Natural killer cell treated with Interleukin-12 subunit alpha and Interleukin-12 subunit beta and Interleukin-15 and Interleukin-18, amount 100 ng/mL, for 72 hours (primary cell): ENCODE data around the gene DENR. TPM values are rescaled to one million over a fixed set of nuclear protein-coding genes. Genes with fewer than 3 reads are reported as not detected.
A peak's percentile ranks its signal among the peaks of the same experiment; 100 is the strongest.
"Not testable (repeated sequence)": the region's sequence is repeated elsewhere in the genome, so short reads cannot be mapped to it uniquely, and the experiment has no call there.

Source experiments
- ATAC-seq, 2 donors: fragments of 150-1000 bp; cut with Tn5 transposase in 1 of 2; sonication (Bioruptor Pico), chemical (Tn5 transposase) in 1 of 2; 2 replicates each; pipeline ENCODE4 v1.10.0; 2021
- DNase-seq: peaks from one replicate; pipeline ENCODE4 v3.0.0; 2022; ENCODE audit warnings: low spot score
- H3K27ac Mint-ChIP-seq, 2 donors: 1 replicate in 1 of 2; 2 replicates in 1 of 2; pipeline ENCODE4 v1.8.0; 2022; ENCODE audit warnings: mixed read lengths in 2 of 2, mild to moderate bottlenecking in 1 of 2, moderate library complexity in 1 of 2
- H3K27me3 Mint-ChIP-seq, 2 donors: 1 replicate in 1 of 2; 2 replicates in 1 of 2; pipeline ENCODE4 v1.8.0; 2022; ENCODE audit warnings: mixed read lengths in 2 of 2
- H3K36me3 Mint-ChIP-seq: one replicate; pipeline ENCODE4 v1.8.0; 2022; ENCODE audit warnings: mixed read lengths
- H3K4me1 Mint-ChIP-seq, 2 donors: 1 replicate in 1 of 2; 2 replicates in 1 of 2; pipeline ENCODE4 v1.8.0; 2022; ENCODE audit warnings: low read depth in 2 of 2, mixed read lengths in 2 of 2, mild to moderate bottlenecking in 1 of 2
- H3K4me3 Mint-ChIP-seq: one replicate; pipeline ENCODE4 v1.8.0; 2022; ENCODE audit warnings: mixed read lengths
- H3K9me3 Mint-ChIP-seq: 2 replicates; pipeline ENCODE4 v1.8.0; 2022; ENCODE audit warnings: mixed read lengths
- total RNA-seq, 2 donors: library from RNA; stranded (reverse); gene quantifications; one replicate each; pipeline ENCODE4 v1.2.3, GENCODE V29; 2022

DENR gene, protein sequence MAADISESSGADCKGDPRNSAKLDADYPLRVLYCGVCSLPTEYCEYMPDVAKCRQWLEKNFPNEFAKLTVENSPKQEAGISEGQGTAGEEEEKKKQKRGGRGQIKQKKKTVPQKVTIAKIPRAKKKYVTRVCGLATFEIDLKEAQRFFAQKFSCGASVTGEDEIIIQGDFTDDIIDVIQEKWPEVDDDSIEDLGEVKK
- total RNA-seq = 10 to 100 TPM; 51.8 to 56.7 TPM

DNA sequence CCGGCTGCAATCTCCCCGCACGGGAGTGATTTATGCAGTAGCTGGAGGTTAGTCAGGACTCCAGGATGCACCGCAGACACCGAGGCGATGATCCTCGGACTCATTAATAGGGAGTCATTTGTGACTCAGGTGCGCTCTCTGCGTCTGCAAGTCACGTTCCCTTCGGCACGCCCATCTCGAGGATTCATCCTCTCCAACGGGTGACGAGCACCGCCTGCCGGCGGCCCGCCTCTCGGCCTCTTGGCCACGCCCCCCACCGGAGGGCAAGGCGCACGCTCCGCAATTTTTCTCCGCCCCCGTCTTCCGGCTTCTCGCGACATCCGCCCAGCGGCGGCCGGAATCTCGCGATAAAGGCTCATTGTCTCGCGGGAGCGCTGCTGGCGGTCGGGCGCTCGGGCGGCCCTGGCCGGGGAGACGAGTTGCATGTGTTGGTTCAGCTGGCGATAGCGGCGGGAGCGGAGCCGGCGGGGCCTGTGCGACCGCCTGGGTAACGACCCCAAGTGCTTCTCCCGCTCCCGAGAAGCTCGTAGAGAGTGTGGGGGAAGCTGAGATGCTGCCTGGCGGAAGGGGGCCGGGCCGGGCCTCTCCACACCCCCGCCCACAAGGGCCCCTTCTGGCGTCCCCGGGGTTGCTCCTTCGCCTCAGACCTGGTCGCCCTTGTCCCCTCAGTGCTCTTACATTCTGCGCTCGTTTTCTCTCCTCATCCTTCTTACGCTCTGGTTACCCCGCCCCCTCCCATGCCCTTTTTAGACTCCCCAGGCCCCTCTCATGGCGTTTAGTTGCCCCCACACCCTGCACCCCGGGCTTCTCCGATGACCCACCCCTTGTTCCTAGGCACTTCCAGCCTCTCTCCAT lies at the start of gene DENR:
TSS of gene DENR (plus strand) at position 361 of the 855 bp plus-strand sequence. CDS start 878 bp downstream, outside the sequence.
- Mint-ChIP-seq H3K4me1 (peaks cover 34 to 44% of the 10 kb centered on the region in 2 donors), H3K27me3 (no peaks in the 10 kb centered on the region), H3K9me3 (no peaks in the 10 kb centered on the region), H3K4me3 (peak within 1 kb of the TSS; percentile 94), H3K36me3 (peaks cover 39% of the 10 kb centered on the region), H3K27ac (peak within 1 kb of the TSS; percentile 82 to 91)
- peak; percentile 96 to 97 for ATAC-seq
- peak; percentile 98 for DNase-seq

DNA sequence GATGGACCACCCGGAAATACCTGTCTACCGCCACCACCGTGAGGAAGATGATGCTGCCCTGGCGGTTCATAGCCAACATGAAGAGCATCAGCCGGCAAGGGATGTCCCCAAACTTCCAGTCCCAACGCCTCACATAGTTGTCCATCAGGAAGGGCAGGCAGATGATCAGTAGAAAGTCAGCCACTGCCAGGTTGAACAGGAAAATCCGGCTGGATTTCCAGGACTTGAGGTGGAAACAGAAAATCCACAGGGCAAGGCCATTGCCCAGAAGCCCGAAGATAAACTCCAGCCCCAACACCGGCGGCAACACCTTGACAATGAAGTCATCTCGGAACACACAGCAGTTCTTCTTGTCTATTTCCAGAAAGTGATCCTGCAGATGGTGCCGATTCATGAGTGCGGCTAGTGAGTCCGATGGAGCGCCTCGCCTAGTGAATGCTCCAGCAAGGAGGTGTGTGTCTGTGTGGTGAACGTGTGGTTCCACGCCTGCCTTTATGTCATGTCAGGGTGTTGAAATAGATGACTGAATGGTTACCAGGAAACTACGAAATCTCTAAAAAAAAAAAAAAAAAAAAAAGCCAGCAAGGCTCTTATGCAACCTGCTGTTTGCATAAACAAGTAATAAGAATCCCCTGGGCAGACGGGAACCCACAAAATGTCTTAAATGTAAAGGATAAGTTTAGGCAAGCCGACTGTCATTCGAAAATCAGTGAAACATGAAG lies 49.6 kb upstream of the DENR start, which contains the start of gene HCAR2:
TSS of gene HCAR2 (minus strand) at position 468 of the 722 bp plus-strand sequence. CDS start at position 394, 74 bp downstream.
- H3K9me3 Mint-ChIP-seq, H3K27me3 Mint-ChIP-seq, H3K4me1 Mint-ChIP-seq, H3K36me3 Mint-ChIP-seq, H3K4me3 Mint-ChIP-seq, DNase-seq, H3K27ac Mint-ChIP-seq: not testable (repeated sequence)
- peak; percentile 73 to 79 for ATAC-seq

DNA sequence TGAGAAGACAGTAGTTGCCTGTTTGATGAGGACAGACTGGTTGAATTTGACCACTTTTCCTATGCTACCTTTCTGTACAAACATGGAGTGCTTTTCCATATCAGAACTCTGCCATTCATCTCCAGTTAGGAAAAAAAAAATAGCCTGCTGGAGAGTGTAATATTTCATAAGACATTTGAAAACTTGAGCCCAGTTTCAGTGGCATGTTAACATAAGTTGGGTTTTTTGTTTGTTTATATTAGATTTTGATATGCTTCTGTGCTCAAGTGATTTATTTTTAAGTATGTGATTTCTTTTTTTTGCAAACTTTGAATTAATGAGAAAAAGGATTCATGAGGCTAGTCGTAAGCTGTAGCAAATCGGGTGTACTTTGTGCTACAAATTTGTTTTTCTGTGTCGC lies 48.8 kb upstream of the DENR start:
- not testable (repeated sequence) for H3K27me3 Mint-ChIP-seq, H3K4me3 Mint-ChIP-seq, H3K36me3 Mint-ChIP-seq, ATAC-seq, H3K27ac Mint-ChIP-seq, H3K4me1 Mint-ChIP-seq, DNase-seq, H3K9me3 Mint-ChIP-seq

DNA sequence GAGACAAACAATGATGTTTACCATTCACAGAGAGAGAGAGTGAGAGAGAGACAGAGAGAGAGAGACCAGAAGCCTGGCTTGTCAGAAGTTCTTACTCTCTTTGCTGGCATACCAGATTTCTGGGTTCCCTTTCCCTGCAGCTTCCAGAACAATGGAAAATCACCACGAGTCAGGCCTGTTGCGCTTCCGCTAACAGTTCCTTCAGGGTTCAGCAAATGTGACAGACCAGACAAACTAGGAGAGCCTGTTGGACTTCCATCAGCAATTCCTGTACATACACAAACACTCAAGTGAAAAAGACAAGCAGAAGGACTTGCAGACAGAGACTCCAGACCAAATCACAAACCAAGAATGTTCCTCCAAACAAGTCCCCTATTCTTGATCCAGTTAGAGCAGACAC lies 43.3 kb upstream of the DENR start:
- ATAC-seq, H3K9me3 Mint-ChIP-seq, H3K4me3 Mint-ChIP-seq, H3K36me3 Mint-ChIP-seq, H3K27ac Mint-ChIP-seq, H3K27me3 Mint-ChIP-seq, DNase-seq, H3K4me1 Mint-ChIP-seq: not testable (repeated sequence)

DNA sequence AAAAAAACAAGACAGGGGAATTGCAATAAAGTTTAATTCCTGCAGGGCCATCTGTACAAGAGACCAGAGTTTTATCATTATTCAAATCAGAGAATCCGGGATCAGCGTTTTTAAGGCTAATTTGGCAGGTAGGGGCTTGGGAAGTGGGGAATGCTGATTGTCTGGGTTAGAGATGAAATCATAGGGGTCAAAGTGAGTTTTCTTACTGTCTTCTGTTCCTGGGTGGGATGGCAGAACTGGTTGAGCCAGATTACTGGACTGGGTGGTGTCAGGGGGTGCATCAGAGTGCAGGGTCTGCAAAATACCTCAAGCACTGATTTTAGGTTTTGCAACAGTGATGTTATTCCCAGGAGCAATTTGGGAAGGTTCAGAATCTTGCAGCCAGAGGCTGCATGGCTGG lies 42.3 kb upstream of the DENR start:
- H3K27ac Mint-ChIP-seq, H3K4me1 Mint-ChIP-seq, DNase-seq, H3K9me3 Mint-ChIP-seq, H3K36me3 Mint-ChIP-seq, ATAC-seq, H3K27me3 Mint-ChIP-seq, H3K4me3 Mint-ChIP-seq: not testable (repeated sequence)

DNA sequence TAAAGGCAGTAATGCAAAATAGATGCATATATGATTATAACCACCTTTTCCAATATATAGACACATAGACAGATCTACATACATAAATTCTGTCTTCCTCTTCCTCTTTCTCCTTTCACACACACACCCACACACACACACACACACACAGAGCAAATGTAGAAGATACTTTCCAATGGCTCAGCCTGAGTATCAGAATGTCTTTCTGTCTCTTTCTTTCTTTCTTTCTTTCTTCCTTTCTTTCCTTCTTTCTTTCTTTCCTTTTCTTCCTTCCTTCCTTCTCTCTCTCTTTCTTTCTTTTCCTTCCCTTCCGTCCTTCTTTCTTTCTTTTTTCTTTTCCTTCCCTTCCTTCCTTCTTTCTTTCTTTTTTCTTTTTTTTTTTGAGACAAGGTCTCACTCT lies 41.4 kb upstream of the DENR start:
- H3K27me3 Mint-ChIP-seq, H3K4me3 Mint-ChIP-seq, ATAC-seq, DNase-seq, H3K9me3 Mint-ChIP-seq, H3K4me1 Mint-ChIP-seq, H3K36me3 Mint-ChIP-seq, H3K27ac Mint-ChIP-seq: not testable (repeated sequence)

DNA sequence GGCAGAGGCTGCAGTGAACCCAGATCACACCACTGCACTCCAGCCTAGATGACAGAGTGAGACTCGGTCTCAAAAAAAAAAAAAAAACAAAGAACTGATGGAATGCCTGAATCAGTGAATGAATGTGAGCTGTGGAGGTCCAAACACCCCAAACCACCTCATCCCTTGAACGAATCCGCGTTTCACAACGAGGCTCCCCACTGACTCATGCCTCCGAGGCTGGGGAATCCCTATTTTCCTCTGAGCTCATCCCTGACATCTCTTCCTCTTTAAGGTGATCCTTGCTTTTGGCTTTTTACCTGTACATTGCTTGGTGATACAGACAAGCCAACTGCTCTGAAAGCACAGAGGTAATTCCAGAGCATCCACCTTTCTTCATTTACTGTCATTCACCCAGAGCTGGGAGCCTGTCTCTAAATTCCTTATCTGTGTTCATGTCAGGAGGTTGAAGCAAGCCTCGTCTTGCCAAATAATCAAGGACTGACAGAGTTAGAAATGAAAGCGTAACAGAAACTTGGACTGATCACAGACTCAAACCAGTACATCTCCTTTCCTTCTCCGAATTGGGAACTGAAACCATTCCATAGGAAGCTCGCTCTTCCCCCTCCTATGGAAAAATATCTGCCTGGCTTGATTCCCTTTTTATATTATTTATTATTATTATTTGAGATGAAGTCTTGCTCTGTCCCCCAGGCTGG lies 39.0 kb upstream of the DENR start:
- not testable (repeated sequence) for DNase-seq, H3K27ac Mint-ChIP-seq, H3K4me1 Mint-ChIP-seq, ATAC-seq, H3K9me3 Mint-ChIP-seq, H3K4me3 Mint-ChIP-seq, H3K27me3 Mint-ChIP-seq, H3K36me3 Mint-ChIP-seq

DNA sequence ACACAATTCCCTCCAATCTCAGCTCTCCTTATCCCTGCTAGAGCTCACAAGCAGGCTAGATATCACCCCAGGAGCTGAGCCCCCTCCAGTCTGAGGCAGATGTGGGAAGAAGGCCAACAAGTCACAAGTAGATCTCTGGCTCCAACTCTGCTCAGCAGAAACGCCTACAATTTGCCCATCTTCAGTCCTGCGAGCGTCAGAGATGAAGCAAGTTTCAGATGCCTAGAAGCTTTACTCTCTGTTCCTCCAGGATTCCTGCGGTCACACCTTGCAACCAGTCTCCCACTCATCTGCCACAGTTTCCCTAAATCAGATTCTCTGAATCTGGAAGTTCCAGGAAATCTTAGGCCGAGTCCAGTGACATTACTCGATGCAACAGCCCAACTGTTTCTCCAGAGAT lies 37.4 kb upstream of the DENR start:
- not testable (repeated sequence) for ATAC-seq, H3K27me3 Mint-ChIP-seq, H3K4me3 Mint-ChIP-seq, H3K36me3 Mint-ChIP-seq, H3K9me3 Mint-ChIP-seq, H3K4me1 Mint-ChIP-seq, H3K27ac Mint-ChIP-seq, DNase-seq

DNA sequence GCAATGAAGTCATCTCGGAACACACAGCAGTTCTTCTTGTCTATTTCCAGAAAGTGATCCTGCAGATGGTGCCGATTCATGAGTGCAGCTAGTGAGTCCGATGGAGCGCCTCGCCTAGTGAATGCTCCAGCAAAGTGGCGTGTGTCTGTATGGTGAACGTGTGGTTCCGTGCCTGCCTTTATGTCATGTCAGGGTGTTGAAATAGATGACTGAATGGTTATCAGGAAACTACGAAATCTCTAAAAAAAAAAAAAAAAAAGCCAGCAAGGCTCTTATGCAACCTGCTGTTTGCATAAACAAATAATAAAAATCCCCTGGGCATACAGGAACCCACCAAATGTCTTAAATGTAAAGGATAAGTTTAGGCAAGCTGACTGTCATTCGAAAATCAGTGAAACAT lies 36.0 kb upstream of the DENR start, which contains the start of gene HCAR3:
TSS of gene HCAR3 (minus strand) at position 154 of the 400 bp plus-strand sequence. CDS start at position 80, 74 bp downstream.
- ATAC-seq, H3K4me1 Mint-ChIP-seq, H3K4me3 Mint-ChIP-seq, H3K36me3 Mint-ChIP-seq, DNase-seq, H3K27me3 Mint-ChIP-seq, H3K9me3 Mint-ChIP-seq, H3K27ac Mint-ChIP-seq: not testable (repeated sequence)

DNA sequence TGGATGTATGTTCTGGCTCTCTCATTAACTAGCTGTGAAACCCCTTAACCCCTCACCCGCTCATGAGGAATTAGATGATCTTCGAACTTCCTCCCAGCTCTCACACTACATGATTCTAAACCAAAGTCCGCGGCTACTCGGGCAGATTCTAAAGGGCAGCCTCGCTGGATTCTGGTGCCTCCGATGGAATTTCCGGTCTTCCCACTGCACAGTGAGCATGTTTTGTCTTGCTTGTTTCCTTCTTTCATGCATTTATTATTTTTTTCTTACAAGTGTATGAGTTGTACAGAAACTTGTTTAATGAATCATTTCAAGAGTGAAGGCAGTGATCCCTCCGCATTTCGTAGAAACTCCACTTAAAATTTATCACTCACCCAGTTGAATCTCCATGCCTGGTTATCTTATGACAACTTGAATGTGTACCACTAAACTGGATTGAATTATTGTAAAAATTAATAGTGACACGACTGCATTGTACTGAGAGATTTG lies 31.5 kb upstream of the DENR start:
- ATAC-seq (peak in 1 of 2 donors; percentile 15), DNase-seq (no peak)
- peak overlapping the region; percentile 51 for H3K4me3 Mint-ChIP-seq
- H3K27ac Mint-ChIP-seq = no peak overlapping the region
- no peaks in the 10 kb centered on the region for H3K36me3 Mint-ChIP-seq
- H3K4me1 Mint-ChIP-seq = peaks cover 0 to 15% of the 10 kb centered on the region in 2 donors
- peaks cover 4 to 6% of the 10 kb centered on the region in 2 donors for H3K27me3 Mint-ChIP-seq
- no peaks in the 10 kb centered on the region for H3K9me3 Mint-ChIP-seq

DNA sequence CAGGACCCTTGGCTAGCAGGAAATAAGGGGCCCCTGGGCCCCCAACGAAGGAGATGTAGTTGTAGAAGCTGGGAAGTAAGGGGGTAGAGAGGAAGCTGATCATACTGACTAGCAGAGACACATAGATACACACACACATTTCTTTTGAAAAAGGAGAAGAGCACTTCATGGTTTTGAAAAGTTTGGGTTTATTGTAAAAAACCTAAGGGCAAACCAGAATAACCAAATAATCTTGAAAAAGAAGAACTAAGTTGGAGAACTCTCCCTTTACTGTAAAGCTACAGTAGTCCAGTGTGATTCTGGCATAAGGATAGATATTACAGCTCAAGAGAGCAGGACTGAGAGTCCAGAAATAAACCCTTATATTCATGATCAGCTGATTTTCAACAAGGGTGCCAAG lies 30.2 kb upstream of the DENR start:
- ATAC-seq = no peak
- Mint-ChIP-seq H3K4me1 (peaks cover 0 to 17% of the 10 kb centered on the region in 2 donors), H3K4me3 (no peak overlapping the region), H3K9me3 (no peaks in the 10 kb centered on the region), H3K27ac (no peak overlapping the region), H3K27me3 (peaks cover 4 to 6% of the 10 kb centered on the region in 2 donors), H3K36me3 (no peaks in the 10 kb centered on the region)
- DNase-seq = no peak

DNA sequence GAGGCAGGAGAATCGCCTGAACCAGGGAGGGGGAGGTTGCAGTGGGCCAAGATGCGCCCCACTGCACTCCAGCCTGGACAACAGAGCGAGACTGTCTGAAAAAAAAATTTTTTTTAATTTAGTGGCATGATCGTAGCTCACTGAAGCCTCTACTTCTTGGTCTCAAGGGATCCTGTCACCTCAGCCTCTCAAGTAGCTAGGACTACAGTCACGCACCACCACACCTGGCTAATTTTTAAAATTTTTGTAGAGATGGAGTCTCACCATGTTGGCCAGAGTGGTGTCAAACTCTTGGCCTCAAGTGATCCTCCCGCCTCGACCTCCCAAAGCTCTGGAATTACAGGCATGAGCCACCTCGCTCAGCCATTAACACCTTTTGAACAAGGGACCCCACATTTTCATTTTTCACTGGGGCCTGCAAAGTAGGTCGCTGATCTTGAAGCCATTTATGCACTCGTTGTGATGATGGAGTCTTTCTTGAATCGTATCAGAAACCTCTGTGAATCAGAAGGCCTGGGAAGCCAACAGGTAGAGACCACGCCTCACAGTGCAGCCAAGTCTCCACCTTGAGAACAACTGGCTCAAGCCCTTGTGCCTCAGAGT lies 27.9 kb upstream of the DENR start:
- H3K27ac Mint-ChIP-seq = no peak overlapping the region
- peaks cover 6 to 9% of the 10 kb centered on the region in 2 donors for H3K27me3 Mint-ChIP-seq
- ATAC-seq (no peak), DNase-seq (no peak)
- peaks cover 0 to 17% of the 10 kb centered on the region in 2 donors for H3K4me1 Mint-ChIP-seq
- no peak overlapping the region for H3K4me3 Mint-ChIP-seq
- H3K36me3 Mint-ChIP-seq = no peaks in the 10 kb centered on the region
- H3K9me3 Mint-ChIP-seq = no peaks in the 10 kb centered on the region
